Stimulated activated memory B cell treated with anti-CD40 and anti-IgM and Interleukin-4, amounts not matched to agents 10 μg/mL and 1 μg/mL and 100 μg/mL, for 72 hours (primary cell): ENCODE measurements around the gene MAGI3.
"Not testable (repeated sequence)": the region's sequence is repeated elsewhere in the genome, so short reads cannot be mapped to it uniquely, and the experiment has no call there.

Experiments
- ATAC-seq: fragments of 150-1000 bp; cut with Tn5 transposase; 2 replicates; pipeline ENCODE4 v1.10.0; 2021
- H3K27ac Mint-ChIP-seq: one replicate; pipeline ENCODE4 v1.8.0; 2022; ENCODE audit warnings: mild to moderate bottlenecking, mixed read lengths
- H3K27me3 Mint-ChIP-seq: one replicate; pipeline ENCODE4 v1.8.0; 2022; ENCODE audit warnings: mixed read lengths
- H3K36me3 Mint-ChIP-seq: one replicate; pipeline ENCODE4 v1.8.0; 2022; ENCODE audit warnings: mixed read lengths
- H3K4me1 Mint-ChIP-seq: one replicate; pipeline ENCODE4 v1.8.0; 2022; ENCODE audit warnings: mixed read lengths
- H3K4me3 Mint-ChIP-seq: one replicate; pipeline ENCODE4 v1.8.0; 2022; ENCODE audit warnings: mild to moderate bottlenecking, moderate library complexity, mixed read lengths
- H3K9me3 Mint-ChIP-seq: one replicate; pipeline ENCODE4 v1.8.0; 2022; ENCODE audit warnings: mixed read lengths

The MAGI3 gene

DNA sequence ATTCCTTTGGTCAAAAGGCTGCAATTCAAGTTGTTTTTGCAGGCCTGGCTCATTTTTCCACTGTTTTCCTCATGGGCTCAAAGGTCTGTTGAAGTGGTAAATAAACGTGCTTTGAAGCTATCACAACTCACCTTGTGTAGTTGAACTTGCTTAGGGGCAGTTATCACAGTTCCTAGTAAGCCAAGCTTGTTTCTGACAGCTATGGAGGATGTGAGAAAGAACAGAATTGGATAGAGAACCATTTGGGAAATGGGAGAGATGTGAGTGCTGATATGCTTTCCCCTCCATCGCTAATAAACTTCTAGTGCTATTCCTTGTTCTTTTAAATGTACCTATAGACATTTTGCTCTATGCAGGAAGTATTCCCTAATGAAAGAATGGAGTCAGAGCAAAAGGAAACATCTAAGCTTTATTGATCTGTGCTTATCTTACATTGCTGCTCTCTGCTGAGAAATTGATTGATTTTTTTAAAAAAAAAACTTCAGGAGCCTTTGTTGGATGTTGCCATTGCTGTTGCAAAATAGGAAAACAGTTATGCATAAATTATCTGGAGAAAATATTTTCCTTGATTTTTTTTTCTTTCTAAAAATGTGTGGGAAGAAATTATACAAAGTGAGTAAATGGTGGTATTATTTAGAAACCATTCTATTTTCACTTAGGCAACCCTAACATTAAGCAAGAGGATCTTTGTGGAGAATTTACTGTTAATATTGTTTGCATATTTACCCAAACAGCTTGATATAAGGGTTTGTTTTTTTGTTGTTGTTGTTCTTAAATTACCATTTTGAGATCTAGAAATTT, 118.2 kb downstream of the MAGI3 start:
- ATAC-seq, result no peak
- Mint-ChIP-seq H3K9me3 (peaks cover 5% of the 10 kb centered on the region), H3K27me3 (no peaks in the 10 kb centered on the region), H3K27ac (no peak overlapping the region), H3K4me1 (no peaks in the 10 kb centered on the region), H3K36me3 (no peaks in the 10 kb centered on the region), H3K4me3 (no peak overlapping the region)

DNA sequence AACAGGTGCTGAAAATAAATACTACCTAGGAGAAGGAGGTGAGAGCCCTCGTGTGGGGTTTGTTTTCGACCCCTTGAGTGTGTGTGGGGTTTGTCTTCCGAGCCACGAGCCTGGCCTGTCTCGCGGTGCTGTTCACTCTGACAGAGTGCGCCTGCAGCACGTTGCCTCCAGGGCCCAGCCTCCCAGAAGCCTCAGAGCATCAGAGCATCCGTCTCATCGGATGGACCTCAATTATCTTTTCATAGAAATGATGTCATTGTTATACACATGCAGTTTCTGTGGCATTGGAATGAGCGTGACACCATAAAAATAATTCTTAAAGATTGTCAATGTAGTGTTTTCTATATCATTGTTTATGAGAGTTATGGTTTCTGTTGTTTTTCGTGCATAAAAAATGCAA, 119.5 kb downstream of the MAGI3 start:
- H3K9me3 Mint-ChIP-seq, H3K27ac Mint-ChIP-seq, H3K4me1 Mint-ChIP-seq, H3K4me3 Mint-ChIP-seq, H3K36me3 Mint-ChIP-seq, H3K27me3 Mint-ChIP-seq, ATAC-seq: not testable (repeated sequence)

DNA sequence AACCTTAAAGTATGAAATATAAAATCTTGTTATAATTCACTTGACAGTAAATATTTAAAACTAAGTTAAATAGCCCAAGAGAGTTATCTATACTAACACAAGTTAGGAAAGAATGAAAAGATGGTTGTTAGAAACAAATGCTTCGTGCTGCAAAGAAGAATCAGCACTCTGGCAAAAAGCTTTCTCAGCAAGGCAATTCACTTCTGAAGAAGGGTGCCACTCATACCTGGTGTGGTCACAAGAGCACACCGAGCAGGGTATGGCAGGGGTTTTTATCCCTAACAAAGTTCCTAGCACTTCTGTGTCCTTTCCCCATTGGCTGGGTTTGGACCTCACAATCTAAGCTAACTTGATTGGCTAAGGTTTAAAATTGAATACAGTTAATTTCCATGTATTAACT, 121.0 kb downstream of the MAGI3 start:
- Mint-ChIP-seq H3K4me1 (no peaks in the 10 kb centered on the region), H3K36me3 (no peaks in the 10 kb centered on the region), H3K4me3 (no peak overlapping the region), H3K9me3 (peaks cover 5% of the 10 kb centered on the region), H3K27ac (no peak overlapping the region), H3K27me3 (no peaks in the 10 kb centered on the region)
- ATAC-seq, result no peak

DNA sequence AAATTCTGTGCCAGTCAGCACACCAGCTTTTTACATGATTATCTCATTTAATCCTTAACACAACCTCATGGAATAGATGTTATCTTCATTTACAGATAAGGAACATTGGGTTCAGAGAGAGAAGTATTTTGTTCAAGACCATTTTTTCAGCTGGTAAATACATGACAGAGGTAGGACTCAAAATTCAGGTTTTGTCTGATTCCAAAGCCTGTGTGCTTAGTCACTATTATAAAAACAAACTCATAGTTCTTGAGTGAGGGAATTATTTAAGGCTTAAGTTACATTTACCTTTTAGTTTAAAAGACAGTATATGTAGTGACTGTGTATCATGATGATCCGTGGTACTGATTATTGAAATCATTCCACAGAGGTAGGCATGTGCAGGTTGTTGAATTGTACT, 125.2 kb downstream of the MAGI3 start:
- Mint-ChIP-seq H3K27me3 (no peaks in the 10 kb centered on the region), H3K4me3 (no peak overlapping the region), H3K36me3 (no peaks in the 10 kb centered on the region), H3K9me3 (peaks cover 4% of the 10 kb centered on the region), H3K27ac (no peak overlapping the region), H3K4me1 (no peaks in the 10 kb centered on the region)
- no peak for ATAC-seq

DNA sequence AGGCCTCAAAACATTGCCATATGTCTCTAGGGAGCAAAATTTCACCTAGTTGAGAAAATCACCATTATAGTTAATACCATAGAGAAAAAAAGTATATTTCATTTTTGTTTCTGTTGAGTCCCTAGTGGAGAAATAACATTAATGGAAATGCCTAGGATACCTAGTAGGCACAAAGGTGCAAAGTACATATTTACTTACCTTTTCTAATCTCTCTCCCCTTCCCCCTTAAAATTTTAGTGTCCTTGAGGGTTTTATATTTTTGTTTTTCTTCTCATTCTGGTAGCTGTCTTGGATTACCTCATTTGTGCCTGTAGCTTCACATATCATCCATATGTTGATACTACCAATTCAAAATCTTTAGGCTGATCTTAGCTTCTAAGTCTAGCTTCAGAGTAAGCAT, 127.0 kb downstream of the MAGI3 start:
- no peak overlapping the region for H3K4me3 Mint-ChIP-seq
- H3K4me1 Mint-ChIP-seq, result no peaks in the 10 kb centered on the region
- no peaks in the 10 kb centered on the region for H3K36me3 Mint-ChIP-seq
- no peaks in the 10 kb centered on the region for H3K27me3 Mint-ChIP-seq
- H3K27ac Mint-ChIP-seq, result no peak overlapping the region
- no peaks in the 10 kb centered on the region for H3K9me3 Mint-ChIP-seq
- no peak for ATAC-seq

DNA sequence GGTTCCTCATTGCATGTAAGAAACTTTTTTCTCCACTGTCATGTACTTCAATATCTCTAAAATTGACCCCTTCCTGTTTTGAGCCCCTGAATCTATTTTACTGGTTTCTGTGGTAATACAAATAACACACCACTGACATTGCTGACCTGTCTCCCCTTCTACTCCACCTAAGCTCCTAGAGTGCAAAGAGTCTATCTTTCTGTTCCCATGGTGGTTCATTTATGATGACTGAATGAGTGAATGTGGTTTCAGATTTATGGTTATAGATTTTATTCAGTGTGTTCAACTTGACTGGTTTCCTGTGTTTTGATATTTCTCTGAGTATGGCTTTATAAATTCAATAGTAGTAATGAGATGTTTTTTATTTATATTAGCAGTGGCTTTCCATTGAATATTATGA, 127.7 kb downstream of the MAGI3 start:
- Mint-ChIP-seq H3K9me3 (peaks cover 1% of the 10 kb centered on the region), H3K36me3 (peaks cover under 1% of the 10 kb centered on the region), H3K27ac (no peak overlapping the region), H3K27me3 (no peaks in the 10 kb centered on the region), H3K4me3 (no peak overlapping the region), H3K4me1 (no peaks in the 10 kb centered on the region)
- ATAC-seq, result no peak

DNA sequence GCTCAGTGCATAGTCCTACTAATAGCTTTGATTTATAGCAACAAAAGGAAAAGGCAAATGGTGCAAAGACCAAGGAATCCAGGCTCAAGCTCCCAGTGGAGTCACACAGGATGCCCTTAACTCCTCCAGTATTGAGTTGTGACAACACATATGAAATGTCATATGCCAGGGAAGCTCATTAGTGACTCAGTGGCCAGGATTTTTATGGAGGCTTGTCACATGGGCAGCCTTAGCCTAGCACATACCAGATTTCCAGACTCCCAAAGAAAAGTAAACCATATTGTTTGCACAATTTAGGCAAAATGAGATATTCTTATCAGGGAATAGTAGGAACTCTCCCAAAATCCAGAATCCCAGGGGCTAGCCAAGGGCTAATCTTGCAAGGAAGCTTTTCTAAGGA, 129.2 kb downstream of the MAGI3 start:
- Mint-ChIP-seq H3K27me3 (no peaks in the 10 kb centered on the region), H3K36me3 (peaks cover 8% of the 10 kb centered on the region), H3K4me3 (no peak overlapping the region), H3K9me3 (peaks cover 10% of the 10 kb centered on the region), H3K4me1 (no peaks in the 10 kb centered on the region), H3K27ac (no peak overlapping the region)
- ATAC-seq, result no peak

DNA sequence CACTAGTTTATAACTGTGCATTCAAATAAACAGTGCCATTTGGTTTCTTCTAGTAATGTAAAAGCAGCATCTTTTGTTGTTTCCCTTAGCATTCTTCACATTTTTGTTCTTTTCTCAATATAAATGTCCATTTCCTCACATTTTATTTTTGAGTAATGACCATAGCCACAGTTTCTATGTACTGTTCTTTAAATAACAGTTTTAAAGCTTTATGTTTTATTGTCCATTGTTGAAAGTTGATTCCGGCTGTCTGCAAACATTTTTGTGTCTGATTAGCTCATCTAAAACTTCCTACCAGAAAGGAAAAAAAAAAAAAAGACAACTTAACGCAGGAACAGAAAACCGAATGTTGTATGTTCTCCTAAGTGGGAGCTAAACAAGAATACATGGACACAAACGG, 139.7 kb downstream of the MAGI3 start:
- H3K4me3 Mint-ChIP-seq, result no peak overlapping the region
- H3K27ac Mint-ChIP-seq, result no peak overlapping the region
- H3K27me3 Mint-ChIP-seq, result no peaks in the 10 kb centered on the region
- H3K4me1 Mint-ChIP-seq, result no peaks in the 10 kb centered on the region
- ATAC-seq, result no peak
- H3K36me3 Mint-ChIP-seq, result peaks cover 4% of the 10 kb centered on the region
- peaks cover 7% of the 10 kb centered on the region for H3K9me3 Mint-ChIP-seq

DNA sequence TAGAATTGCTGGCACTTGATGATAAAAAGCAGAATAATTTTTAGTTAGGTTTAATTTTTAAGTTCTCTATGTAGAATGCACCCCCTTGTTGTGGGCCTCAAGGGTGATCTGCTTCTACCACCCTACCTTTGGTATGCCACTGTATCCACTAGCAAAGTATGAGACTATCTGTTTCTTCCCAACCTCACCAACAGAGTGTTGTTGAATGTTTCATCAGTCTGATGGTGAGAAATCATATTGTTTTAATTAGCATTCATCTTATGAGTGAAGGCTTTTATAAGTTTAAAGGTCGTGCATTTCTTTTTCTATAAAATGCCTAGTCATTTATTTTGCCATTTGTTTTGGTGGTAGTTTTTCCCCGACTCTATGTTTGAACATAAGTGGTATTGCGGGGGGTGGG, 141.0 kb downstream of the MAGI3 start:
- H3K27me3 Mint-ChIP-seq, result no peaks in the 10 kb centered on the region
- peaks cover 3% of the 10 kb centered on the region for H3K9me3 Mint-ChIP-seq
- H3K4me1 Mint-ChIP-seq, result no peaks in the 10 kb centered on the region
- no peak overlapping the region for H3K4me3 Mint-ChIP-seq
- no peak overlapping the region for H3K27ac Mint-ChIP-seq
- no peak for ATAC-seq
- H3K36me3 Mint-ChIP-seq, result no peaks in the 10 kb centered on the region

DNA sequence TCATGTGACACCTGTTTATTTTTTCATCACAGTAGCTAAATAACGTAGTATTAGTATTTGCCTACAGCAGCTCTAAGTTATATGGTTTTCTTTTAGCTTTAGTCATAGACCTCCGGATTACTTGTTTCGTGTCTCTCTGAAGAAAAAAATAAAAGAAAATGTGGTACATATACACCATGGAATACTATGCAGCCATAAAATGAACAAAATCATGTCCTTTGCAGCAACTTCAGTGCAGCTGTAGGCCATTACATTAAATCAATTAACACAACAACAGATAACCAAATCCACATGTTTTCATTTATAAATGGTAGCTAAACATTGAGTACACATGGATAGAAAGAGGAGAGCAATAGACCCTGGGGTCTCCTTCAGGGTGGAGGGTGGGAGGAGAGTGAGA, 142.7 kb downstream of the MAGI3 start:
- no peak overlapping the region for H3K27ac Mint-ChIP-seq
- H3K36me3 Mint-ChIP-seq, result no peaks in the 10 kb centered on the region
- peaks cover 3% of the 10 kb centered on the region for H3K9me3 Mint-ChIP-seq
- no peak overlapping the region for H3K4me3 Mint-ChIP-seq
- no peaks in the 10 kb centered on the region for H3K4me1 Mint-ChIP-seq
- ATAC-seq, result no peak
- H3K27me3 Mint-ChIP-seq, result no peaks in the 10 kb centered on the region

DNA sequence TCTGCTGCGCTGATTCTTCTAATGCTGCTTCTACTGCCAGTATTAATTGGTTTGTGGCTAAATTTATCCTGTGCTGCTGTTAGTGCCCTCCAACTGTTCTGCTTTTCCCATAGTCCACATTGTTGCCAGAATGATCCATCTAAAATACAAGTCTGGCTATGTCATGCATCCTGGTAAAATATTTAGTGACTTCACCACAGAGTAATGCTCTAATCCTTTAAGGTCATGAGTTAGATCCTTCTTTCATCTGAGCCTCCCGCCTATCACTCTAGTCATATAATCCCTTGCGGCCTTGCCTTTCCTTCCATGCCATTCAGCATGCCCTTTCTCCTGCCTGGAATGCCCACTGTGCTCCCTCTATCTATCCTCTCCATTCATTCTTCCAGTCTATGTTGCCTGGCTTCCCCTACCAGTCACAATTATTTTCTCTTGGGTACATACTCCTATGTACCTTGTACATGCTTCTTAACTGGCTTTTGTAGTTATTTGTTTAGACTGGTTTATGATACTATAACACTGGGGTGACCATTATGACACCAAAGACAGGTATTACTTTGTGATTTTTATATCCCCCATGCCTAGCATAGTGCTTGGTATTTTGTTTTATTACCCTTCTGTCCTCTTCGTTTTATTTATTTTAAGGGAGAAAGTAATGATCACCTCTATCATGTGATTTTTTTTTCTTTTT, 144.0 kb downstream of the MAGI3 start:
- no peak for ATAC-seq
- Mint-ChIP-seq H3K27me3 (no peaks in the 10 kb centered on the region), H3K9me3 (peaks cover 3% of the 10 kb centered on the region), H3K36me3 (no peaks in the 10 kb centered on the region), H3K4me1 (no peaks in the 10 kb centered on the region), H3K27ac (no peak overlapping the region), H3K4me3 (no peak overlapping the region)

DNA sequence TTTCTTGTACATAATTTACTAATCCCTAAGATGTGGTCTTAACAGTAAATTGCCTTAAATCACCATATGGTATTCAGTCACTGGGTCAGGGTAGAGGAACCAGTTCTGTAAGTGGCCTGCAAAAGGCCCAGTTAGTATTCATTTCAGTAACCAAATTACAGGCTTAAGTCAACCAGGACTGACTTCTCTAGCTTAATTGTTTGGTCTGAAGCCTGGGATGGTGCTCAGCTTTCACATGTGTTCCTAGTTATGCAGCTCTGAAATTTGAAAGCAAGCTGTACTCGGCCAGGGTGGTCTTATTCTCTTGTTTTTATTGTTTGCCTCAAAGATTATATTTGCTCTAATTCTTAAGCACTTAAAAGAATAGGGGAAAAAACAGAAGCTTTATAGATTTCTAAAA, 144.6 kb downstream of the MAGI3 start:
- no peak overlapping the region for H3K4me3 Mint-ChIP-seq
- peaks cover 3% of the 10 kb centered on the region for H3K9me3 Mint-ChIP-seq
- no peak for ATAC-seq
- no peaks in the 10 kb centered on the region for H3K36me3 Mint-ChIP-seq
- H3K27ac Mint-ChIP-seq, result no peak overlapping the region
- H3K27me3 Mint-ChIP-seq, result no peaks in the 10 kb centered on the region
- no peaks in the 10 kb centered on the region for H3K4me1 Mint-ChIP-seq

DNA sequence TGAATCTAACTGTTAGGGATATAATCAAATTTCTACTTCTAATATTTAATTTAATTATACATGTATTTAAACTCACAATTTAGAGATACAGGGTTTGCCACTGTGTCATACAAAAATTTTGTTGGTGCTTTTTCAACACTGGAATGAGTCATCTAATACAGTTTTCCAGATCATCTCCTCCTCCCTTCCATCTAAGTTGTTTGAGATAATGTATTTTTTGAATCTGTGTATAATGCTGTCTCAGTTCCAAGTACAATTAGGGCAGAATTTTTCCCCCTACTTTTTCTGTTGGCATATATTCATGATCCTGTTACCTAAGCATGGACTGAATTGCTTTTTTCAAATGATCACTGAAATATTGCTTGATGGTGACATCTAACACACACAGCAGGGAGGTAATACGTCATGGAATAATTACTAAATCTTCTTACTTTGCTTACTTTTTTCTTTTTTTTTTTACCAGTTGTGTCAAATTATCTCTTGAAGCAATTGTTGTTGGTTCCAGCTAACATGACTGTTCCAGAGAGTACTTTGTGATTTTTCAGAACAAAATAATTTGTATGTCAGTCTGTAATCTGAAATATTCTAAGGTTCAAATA, 146.0 kb downstream of the MAGI3 start:
- Mint-ChIP-seq H3K36me3 (no peaks in the 10 kb centered on the region), H3K4me1 (no peaks in the 10 kb centered on the region), H3K9me3 (peaks cover 3% of the 10 kb centered on the region), H3K27ac (no peak overlapping the region), H3K27me3 (no peaks in the 10 kb centered on the region), H3K4me3 (no peak overlapping the region)
- ATAC-seq, result no peak

DNA sequence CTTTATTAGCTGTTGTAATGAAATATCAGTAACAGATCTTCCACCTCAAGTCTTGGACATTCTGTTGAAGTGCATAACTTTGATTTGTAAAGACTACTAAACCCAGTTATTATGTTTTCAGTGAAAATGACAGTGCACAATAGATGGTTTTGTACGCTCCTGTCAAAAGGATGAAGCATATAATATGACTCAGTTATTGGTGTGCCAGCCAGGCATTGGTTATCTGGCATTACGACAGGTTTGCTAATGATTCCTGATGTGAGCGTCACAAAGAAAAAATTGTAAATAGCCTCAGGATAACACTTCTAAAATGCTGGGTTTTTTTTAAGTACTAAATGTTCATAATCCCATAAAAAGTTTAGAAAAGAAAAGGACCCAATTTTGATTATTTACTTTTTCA, 147.9 kb downstream of the MAGI3 start:
- Mint-ChIP-seq H3K9me3 (peaks cover 3% of the 10 kb centered on the region), H3K4me3 (no peak overlapping the region), H3K36me3 (no peaks in the 10 kb centered on the region), H3K27ac (no peak overlapping the region), H3K27me3 (no peaks in the 10 kb centered on the region), H3K4me1 (no peaks in the 10 kb centered on the region)
- no peak for ATAC-seq

DNA sequence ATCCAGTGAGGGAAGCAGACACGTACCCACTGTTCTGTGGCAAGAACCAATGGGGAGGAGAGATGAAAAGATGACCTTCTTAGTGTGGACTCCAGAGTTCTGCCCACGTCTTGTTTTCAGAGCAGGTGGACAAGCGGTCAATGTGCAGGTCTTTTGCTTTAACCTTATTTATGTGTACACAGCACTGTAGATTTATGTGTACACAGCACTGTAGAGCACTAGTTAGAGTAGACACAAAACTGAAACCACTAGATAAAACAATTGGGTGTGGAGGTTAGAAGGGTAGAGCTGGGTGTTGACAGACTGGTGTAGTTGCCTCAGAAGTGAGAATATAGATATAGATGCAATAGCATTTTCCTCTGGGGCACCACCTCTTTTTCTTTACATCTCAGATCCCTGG, 150.0 kb downstream of the MAGI3 start:
- Mint-ChIP-seq H3K27ac (no peak overlapping the region), H3K27me3 (no peaks in the 10 kb centered on the region), H3K9me3 (no peaks in the 10 kb centered on the region), H3K4me3 (no peak overlapping the region), H3K36me3 (no peaks in the 10 kb centered on the region), H3K4me1 (no peaks in the 10 kb centered on the region)
- no peak for ATAC-seq

DNA sequence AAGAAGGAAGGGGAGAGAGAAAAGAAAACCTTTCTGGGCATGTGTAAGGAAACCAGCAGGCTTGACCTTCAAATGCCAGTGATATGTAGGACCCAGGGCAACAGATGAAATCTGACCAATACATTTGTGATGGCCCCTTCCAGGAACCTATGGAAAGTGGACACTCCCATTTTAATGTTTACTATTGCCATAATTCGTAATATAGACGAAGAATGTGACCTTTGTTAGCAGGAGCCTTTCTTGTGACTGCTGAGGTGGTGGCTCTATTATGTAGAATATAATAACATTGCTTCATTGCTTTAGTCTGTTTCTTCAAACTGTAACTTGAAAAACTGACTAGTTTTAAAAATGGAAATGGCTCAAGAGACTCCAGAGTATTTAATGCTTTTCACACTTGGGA, 150.8 kb downstream of the MAGI3 start:
- no peaks in the 10 kb centered on the region for H3K4me1 Mint-ChIP-seq
- no peaks in the 10 kb centered on the region for H3K9me3 Mint-ChIP-seq
- no peaks in the 10 kb centered on the region for H3K27me3 Mint-ChIP-seq
- no peak overlapping the region for H3K4me3 Mint-ChIP-seq
- ATAC-seq, result no peak
- H3K27ac Mint-ChIP-seq, result no peak overlapping the region
- no peaks in the 10 kb centered on the region for H3K36me3 Mint-ChIP-seq
